Activated effector memory CD4-positive, alpha-beta T cell treated with anti-CD3 and anti-CD28 coated beads, Interleukin-2, amount 50 U/mL, for 16 hours (primary cell): ENCODE data around the gene DCAF8.

Source experiments
- DNase-seq: peaks from one replicate; pipeline ENCODE4 v3.0.0-alpha.2; 2020

Gene DCAF8

GRCh38 chr1:160168016-160168415, 94.3 kb downstream of the DCAF8 start:
- no peak for DNase-seq

- no peak for DNase-seq
Observed at GRCh38 chr1:160167580-160167979, 94.8 kb downstream of the DCAF8 start.

DNA sequence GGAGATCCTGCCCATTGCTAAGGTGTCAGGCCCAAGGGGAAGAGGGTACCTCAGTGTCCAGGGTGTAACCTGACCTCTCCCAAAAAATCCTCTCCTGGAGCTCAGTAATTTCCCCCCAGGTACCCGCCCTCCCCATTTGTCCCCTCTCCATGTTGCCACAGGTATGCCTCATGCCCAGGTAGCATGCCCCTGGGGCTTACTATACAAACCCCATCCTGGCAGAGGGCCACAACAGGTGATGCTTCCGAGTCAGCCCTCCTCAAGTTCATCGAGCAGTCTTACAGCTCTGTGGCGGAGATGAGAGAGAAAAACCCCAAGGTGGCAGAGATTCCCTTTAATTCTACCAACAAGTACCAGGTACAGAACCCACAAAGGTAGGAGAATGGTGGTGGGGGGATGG, 95.3 kb downstream of the DCAF8 start:
- no peak for DNase-seq

- no peak for DNase-seq
Observed at GRCh38 chr1:160166166-160166868, 96.0 kb downstream of the DCAF8 start.
